Measurements from ENCODE around the gene C19orf53. TPM values are rescaled to one million over a fixed set of nuclear protein-coding genes. Genes with fewer than 3 reads are reported as not detected.

C19orf53 gene
- total and polyA plus RNA-seq, 10 of the 15 experiments (the other 5 are each of a cell fraction or from before 2014, with no cell fraction given): 109 to 449 (median 218) TPM

GRCh38 chr19:13774217-13775191, at the start of gene C19orf53 (continued):
- peak; percentile 78 for TF ChIP-seq NKRF (conservative IDR thresholded peaks at IDR 0.05)
- TF ChIP-seq SMARCA5 (IDR thresholded peaks at IDR 0.05): no peak
- TF ChIP-seq BHLHE40 (IDR thresholded peaks at IDR 0.05; ENCODE audit: borderline replicate concordance in 1 of 2, low read depth in 2 of 2, low read length in 1 of 2): peak; percentile 80 to 91
- peak; percentile 78; the same call in 1 of the 2 replicates for TF ChIP-seq IRF4 (IDR thresholded peaks at IDR 0.05; ENCODE audit: low read depth, low read length)
- TF ChIP-seq PAX8 (IDR thresholded peaks at IDR 0.05): no peak
- peak; percentile 99 for TF ChIP-seq GABPA (IDR thresholded peaks at IDR 0.05; ENCODE audit: low read depth)
- peak; percentile 58 to 98 for TF ChIP-seq EGR1 (IDR thresholded peaks at IDR 0.05; ENCODE audit: borderline replicate concordance in 1 of 2, low read depth in 2 of 2, low read length in 2 of 2)
- TF ChIP-seq, protein P1, sequence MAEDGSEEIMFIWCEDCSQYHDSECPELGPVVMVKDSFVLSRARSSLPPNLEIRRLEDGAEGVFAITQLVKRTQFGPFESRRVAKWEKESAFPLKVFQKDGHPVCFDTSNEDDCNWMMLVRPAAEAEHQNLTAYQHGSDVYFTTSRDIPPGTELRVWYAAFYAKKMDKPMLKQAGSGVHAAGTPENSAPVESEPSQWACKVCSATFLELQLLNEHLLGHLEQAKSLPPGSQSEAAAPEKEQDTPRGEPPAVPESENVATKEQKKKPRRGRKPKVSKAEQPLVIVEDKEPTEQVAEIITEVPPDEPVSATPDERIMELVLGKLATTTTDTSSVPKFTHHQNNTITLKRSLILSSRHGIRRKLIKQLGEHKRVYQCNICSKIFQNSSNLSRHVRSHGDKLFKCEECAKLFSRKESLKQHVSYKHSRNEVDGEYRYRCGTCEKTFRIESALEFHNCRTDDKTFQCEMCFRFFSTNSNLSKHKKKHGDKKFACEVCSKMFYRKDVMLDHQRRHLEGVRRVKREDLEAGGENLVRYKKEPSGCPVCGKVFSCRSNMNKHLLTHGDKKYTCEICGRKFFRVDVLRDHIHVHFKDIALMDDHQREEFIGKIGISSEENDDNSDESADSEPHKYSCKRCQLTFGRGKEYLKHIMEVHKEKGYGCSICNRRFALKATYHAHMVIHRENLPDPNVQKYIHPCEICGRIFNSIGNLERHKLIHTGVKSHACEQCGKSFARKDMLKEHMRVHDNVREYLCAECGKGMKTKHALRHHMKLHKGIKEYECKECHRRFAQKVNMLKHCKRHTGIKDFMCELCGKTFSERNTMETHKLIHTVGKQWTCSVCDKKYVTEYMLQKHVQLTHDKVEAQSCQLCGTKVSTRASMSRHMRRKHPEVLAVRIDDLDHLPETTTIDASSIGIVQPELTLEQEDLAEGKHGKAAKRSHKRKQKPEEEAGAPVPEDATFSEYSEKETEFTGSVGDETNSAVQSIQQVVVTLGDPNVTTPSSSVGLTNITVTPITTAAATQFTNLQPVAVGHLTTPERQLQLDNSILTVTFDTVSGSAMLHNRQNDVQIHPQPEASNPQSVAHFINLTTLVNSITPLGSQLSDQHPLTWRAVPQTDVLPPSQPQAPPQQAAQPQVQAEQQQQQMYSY (CRISPR knock-in tag; IDR thresholded peaks at IDR 0.05): no peak
- peak; percentile 55; the same call in 1 of the 2 replicates for TF ChIP-seq NR2C1 (IDR thresholded peaks at IDR 0.05)
- peak; percentile 73; the same call in 2 of the 3 replicates for TF ChIP-seq POU2F2 (IDR thresholded peaks at IDR 0.05; ENCODE audit: borderline replicate concordance, low read depth, low read length)
- peak; percentile 90 for TF ChIP-seq POLR2AphosphoS5 (IDR thresholded peaks at IDR 0.05; ENCODE audit: low read length)
- 0 out of 2 replicates have a peak, but pooled peaks have one; percentile 82 for TF ChIP-seq STAT3 (IDR thresholded peaks at IDR 0.05; ENCODE audit: low read depth, low read length)
- no peak for TF ChIP-seq DPF2 (IDR thresholded peaks at IDR 0.05)
- TF ChIP-seq EED (IDR thresholded peaks at IDR 0.05; ENCODE audit: low read depth): no peak
- TF ChIP-seq MTA2 (IDR thresholded peaks at IDR 0.05; ENCODE audit: low read depth): no peak; the same call in 1 of the 2 replicates
- TF ChIP-seq RELB (IDR thresholded peaks at IDR 0.05; ENCODE audit: low read depth): peak; percentile 98
- TF ChIP-seq TCF12 (IDR thresholded peaks at IDR 0.05; ENCODE audit: low read depth, low read length): peak; percentile 35; the same call in 1 of the 2 replicates
- peak; percentile 94 for TF ChIP-seq MXI1 (IDR thresholded peaks at IDR 0.05; ENCODE audit: low read depth, low read length)
- 0 out of 2 replicates have a peak, but pooled peaks have one; percentile 81 for TF ChIP-seq HDAC2 (IDR thresholded peaks at IDR 0.05)
- peak; percentile 9; the same call in 1 of the 2 replicates for TF ChIP-seq IRF3 (IDR thresholded peaks at IDR 0.05)
- no peak for TF ChIP-seq JUNB (IDR thresholded peaks at IDR 0.05)
- no peak for TF ChIP-seq ZNF384 (IDR thresholded peaks at IDR 0.05; ENCODE audit: borderline replicate concordance, low read depth, low read length)

All from GM12878 (cell line).